Kidney epithelial cell (primary cell): ENCODE results near the gene CYB5RL. TPM values are rescaled to one million over a fixed set of nuclear protein-coding genes. Genes with fewer than 3 reads are reported as not detected.
"Not testable (repeated sequence)": the region's sequence is repeated elsewhere in the genome, so short reads cannot be mapped to it uniquely, and the experiment has no call there.

Source experiments
- DNase-seq: peaks from one replicate; pipeline ENCODE4 v3.0.0-alpha.2; 2010; ENCODE audit warnings: low read depth
- H3K27me3 ChIP-seq: 2 replicates; pipeline ENCODE4 v1.6.0; 2011; ENCODE audit warnings: low read length; ENCODE audit not compliant: control insufficient read depth, insufficient read depth
- H3K36me3 ChIP-seq: 2 replicates; pipeline ENCODE4 v1.5.1; 2011; ENCODE audit warnings: low read length; ENCODE audit not compliant: control insufficient read depth, insufficient read depth
- H3K4me3 ChIP-seq: 2 replicates; pipeline ENCODE4 v1.5.1; 2011; ENCODE audit warnings: low read depth, mild to moderate bottlenecking, control low read depth, low read length
- total RNA-seq: library from RNA; depleted of rRNA; stranded (reverse); fragments of >200 nt; gene quantifications from 2 replicates; pipeline ENCODE4 v1.2.3, GENCODE V29; 2015
- TF ChIP-seq, protein P1 (sequence below): IDR thresholded peaks from 2 replicates; pipeline ENCODE4 v1.5.1; 2011; ENCODE audit warnings: mild to moderate bottlenecking, moderate library complexity, low read length, control low read depth, inconsistent platforms; ENCODE audit not compliant: insufficient read depth, poor library complexity, severe bottlenecking

Gene CYB5RL
- total RNA-seq, 1 donor from 2014 or later, result 6.6 TPM

GRCh38 chr1:54171016-54171415, 28.8 kb downstream of the CYB5RL start:
- TF ChIP-seq, protein P1, sequence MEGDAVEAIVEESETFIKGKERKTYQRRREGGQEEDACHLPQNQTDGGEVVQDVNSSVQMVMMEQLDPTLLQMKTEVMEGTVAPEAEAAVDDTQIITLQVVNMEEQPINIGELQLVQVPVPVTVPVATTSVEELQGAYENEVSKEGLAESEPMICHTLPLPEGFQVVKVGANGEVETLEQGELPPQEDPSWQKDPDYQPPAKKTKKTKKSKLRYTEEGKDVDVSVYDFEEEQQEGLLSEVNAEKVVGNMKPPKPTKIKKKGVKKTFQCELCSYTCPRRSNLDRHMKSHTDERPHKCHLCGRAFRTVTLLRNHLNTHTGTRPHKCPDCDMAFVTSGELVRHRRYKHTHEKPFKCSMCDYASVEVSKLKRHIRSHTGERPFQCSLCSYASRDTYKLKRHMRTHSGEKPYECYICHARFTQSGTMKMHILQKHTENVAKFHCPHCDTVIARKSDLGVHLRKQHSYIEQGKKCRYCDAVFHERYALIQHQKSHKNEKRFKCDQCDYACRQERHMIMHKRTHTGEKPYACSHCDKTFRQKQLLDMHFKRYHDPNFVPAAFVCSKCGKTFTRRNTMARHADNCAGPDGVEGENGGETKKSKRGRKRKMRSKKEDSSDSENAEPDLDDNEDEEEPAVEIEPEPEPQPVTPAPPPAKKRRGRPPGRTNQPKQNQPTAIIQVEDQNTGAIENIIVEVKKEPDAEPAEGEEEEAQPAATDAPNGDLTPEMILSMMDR, result no peak
- Histone ChIP-seq H3K4me3 (no peak overlapping the region), H3K27me3 (no peaks in the 10 kb centered on the region), H3K36me3 (no peaks in the 10 kb centered on the region)
- no peak for DNase-seq

DNA sequence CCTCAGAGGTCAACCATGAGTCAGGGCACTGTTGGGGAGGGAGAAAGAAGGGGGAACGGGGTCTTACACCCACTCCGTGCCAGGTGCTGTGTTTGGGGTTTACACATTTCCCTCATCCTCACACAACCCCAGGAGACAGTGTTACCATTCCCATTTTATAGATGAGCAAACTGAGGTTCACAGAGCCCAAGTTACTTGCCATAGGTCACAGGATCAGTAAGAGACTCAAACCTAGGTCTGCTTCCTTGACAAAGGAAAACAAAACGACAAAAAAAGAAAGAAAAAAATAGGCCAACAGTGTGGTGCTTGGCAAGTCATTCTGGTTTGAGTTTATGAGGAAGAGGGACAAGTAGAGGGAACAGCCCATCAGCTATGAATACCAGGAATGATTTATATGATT, 30.8 kb downstream of the CYB5RL start:
- Histone ChIP-seq H3K36me3 (no peaks in the 10 kb centered on the region), H3K27me3 (no peaks in the 10 kb centered on the region), H3K4me3 (no peak overlapping the region)
- TF ChIP-seq, protein P1, result no peak
- DNase-seq, result no peak

DNA sequence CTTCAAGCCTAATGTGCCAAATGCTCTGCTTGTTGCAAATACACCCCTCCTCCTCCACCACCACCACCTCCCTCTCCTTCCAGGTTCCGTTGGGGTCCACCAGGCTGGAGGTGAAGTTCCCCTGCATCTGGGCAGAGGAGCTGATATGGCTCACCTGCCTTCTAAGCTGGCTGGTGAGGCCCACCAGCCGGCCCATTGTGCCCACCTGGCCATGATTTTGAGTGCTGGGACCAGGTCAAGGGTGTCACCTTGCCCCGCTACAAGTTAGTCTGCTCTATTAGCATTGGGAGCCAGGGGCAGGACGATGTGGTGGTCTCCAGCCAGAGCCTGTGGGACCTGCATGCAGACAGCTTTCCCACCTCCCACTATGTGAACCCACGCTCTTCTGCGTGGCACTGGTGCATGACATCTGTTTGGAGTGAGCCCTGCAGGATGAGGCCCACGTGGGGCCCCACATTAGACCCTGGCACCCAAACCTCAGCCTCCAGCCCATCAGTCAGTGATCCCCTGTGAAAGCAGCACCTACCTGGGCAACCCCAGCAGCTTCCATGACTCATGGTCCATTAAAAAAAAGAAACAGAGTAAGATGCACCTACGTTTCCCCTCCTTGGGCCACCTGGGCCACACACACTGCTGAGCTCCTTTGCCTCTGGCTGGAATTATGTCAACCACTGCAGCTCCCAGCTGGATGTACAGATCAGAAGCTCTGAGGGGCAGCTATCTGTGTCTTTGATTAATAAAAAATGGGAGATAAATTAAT, 31.4 kb downstream of the CYB5RL start:
- TF ChIP-seq, protein P1, result no peak
- no peaks in the 10 kb centered on the region for H3K36me3 ChIP-seq
- DNase-seq, result no peak
- no peaks in the 10 kb centered on the region for H3K27me3 ChIP-seq
- H3K4me3 ChIP-seq, result no peak overlapping the region

DNA sequence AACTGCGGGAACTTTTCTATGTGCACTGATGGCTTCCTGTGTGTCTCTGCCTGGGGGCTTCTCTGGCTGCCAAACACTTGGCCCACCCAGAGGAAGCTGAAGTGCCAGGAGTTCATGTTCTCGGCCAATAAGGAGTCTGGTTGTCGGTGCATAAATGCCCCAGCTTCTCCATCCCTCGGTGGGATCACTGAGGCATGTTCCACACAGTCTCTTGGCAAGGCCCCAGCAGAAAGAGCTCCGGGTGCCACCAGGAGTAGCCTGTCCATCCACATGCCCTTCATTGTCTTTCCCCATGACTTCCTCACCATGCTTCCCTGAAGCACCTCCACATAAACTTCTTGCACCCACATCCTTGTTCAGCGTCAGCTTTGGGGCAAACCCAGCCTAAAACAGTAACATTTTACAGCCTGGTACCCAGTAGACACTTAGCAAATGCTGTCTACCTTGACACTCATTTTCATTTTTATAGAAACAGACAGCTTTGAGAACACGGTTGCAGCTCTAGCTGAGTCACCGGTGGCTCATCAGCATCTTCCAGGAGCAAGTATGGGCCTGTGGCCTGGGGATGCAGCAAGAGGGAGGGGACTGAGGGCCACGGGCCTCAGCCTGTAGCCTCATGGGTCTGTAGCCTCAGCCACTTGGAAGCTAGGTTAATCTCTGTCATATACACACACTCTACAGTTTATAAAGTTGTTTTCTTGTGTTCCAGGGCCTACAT, 32.2 kb downstream of the CYB5RL start:
- peak; percentile 14 for DNase-seq
- no peaks in the 10 kb centered on the region for H3K36me3 ChIP-seq

DNA sequence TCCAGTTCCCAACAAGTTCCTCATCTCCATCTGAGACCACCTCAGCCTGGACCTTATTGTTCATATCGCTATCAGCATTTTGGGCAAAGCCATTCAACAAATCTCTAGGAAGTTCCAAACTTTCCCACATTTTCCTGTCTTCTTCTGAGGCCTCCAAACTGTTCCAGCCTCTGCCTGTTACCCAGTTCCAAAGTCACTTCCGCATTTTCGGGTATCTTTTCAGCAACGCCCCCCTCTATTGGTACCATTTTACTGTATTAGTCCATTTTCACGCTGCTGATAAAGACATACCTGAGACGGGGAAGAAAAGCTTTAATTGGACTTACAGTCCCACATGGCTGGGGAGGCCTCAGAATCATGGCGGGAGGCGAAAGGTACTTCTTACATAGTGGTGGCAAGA, 33.5 kb downstream of the CYB5RL start:
- H3K36me3 ChIP-seq, H3K27me3 ChIP-seq, H3K4me3 ChIP-seq, DNase-seq: not testable (repeated sequence)

More for the DNA sequence above, 32.2 kb downstream of the CYB5RL start:
- Histone ChIP-seq H3K4me3 (no peak overlapping the region), H3K27me3 (no peaks in the 10 kb centered on the region)
- TF ChIP-seq, protein P1, result no peak

DNA sequence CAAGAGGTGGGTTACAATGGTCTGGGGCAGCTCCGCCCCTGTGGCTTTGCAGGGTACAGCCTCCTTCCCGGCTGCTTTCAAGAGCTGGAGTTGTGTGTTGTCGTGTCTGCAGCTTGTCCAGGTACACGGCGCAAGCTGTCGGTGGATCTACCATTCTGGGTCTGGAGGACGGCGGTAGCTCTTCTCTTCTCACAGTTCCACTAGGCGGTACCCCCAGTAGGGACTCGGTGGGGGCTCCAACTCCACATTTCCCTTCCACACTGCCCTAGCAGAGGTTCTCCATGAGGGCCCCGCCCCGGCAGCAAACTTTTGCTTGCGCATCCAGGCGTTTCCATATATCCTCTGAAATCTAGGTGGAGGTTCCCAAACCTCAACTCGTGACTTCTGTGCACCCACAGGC, 34.7 kb downstream of the CYB5RL start:
- DNase-seq, result no peak
- H3K27me3 ChIP-seq, result peaks cover under 1% of the 10 kb centered on the region
- no peak overlapping the region for H3K4me3 ChIP-seq
- TF ChIP-seq, protein P1, result no peak
- H3K36me3 ChIP-seq, result no peaks in the 10 kb centered on the region
